GM12878 (cell line): ENCODE results near the gene FBXL17.

Source experiments
- BCL11A ChIP-seq: IDR thresholded peaks from 2 replicates; pipeline ENCODE4 v1.6.1; 2011; ENCODE audit warnings: low read depth, low read length
- EZH2 ChIP-seq: IDR thresholded peaks from 2 replicates; pipeline ENCODE4 v1.6.1; 2012; ENCODE audit warnings: low read depth, mild to moderate bottlenecking, control low read depth, inconsistent platforms, low read length, borderline replicate concordance; ENCODE audit not compliant: control insufficient read depth
- POLR2AphosphoS2 ChIP-seq: IDR thresholded peaks from 2 replicates; pipeline ENCODE4 v1.6.1; 2011; ENCODE audit warnings: low read depth, mild to moderate bottlenecking, low read length, improper control_type of control experiment, moderate library complexity
- TF ChIP-seq, protein P1 (sequence below), 3 experiments: IDR thresholded peaks in 2 of 3; conservative IDR thresholded peaks in 1 of 3; 2 replicates each; pipeline ENCODE4 v1.5.1; 2011; ENCODE audit warnings: low read depth in 3 of 3, low read length in 3 of 3, mild to moderate bottlenecking in 3 of 3, control low read depth in 2 of 3, moderate library complexity in 2 of 3, inconsistent platforms in 1 of 3, mixed read lengths in 1 of 3; ENCODE audit not compliant: control insufficient read depth in 2 of 3, insufficient read depth in 1 of 3; ENCODE audit errors: extremely low read depth in 1 of 3
- TF ChIP-seq, protein P2 (sequence below): fragments of 450-650 bp; conservative IDR thresholded peaks from 2 replicates; pipeline ENCODE4 v1.6.1; 2017; ENCODE audit warnings: mild to moderate bottlenecking, moderate library complexity
- TF ChIP-seq, protein P3 (sequence below): fragments of 450-650 bp; formaldehyde crosslinking; IDR thresholded peaks from 2 replicates; pipeline ENCODE4 v1.4.0; 2020; ENCODE audit warnings: mild to moderate bottlenecking, moderate library complexity

DNA sequence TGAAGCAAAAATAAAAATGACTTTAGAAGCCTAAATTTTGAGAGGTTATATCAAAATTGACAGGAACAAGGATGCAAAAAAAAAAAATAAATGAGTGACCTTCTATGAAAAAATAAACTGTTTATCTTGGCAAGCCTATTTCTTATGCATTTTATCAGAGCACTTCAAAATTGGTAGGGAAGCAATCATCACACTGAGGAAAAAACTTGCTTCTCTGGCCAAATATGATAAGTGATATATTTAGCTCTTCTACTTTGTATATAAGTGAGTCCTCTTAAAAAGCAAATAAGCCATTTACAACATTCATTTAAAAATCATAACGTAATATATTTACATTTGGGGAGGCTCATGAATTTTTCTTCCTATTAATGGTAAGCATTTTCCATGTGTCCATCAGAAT lies 287.1 kb downstream of the FBXL17 start:
- TF ChIP-seq, protein P1, sequence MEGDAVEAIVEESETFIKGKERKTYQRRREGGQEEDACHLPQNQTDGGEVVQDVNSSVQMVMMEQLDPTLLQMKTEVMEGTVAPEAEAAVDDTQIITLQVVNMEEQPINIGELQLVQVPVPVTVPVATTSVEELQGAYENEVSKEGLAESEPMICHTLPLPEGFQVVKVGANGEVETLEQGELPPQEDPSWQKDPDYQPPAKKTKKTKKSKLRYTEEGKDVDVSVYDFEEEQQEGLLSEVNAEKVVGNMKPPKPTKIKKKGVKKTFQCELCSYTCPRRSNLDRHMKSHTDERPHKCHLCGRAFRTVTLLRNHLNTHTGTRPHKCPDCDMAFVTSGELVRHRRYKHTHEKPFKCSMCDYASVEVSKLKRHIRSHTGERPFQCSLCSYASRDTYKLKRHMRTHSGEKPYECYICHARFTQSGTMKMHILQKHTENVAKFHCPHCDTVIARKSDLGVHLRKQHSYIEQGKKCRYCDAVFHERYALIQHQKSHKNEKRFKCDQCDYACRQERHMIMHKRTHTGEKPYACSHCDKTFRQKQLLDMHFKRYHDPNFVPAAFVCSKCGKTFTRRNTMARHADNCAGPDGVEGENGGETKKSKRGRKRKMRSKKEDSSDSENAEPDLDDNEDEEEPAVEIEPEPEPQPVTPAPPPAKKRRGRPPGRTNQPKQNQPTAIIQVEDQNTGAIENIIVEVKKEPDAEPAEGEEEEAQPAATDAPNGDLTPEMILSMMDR (IDR thresholded peaks at IDR 0.05 in 2 of 3, conservative IDR thresholded peaks at IDR 0.05 in 1 of 3; ENCODE audit: control insufficient read depth in 2 of 3, extremely low read depth in 1 of 3, insufficient read depth in 1 of 3, low read depth in 3 of 3, low read length in 3 of 3), result no peak
- TF ChIP-seq BCL11A (no peak), EZH2 (no peak), POLR2AphosphoS2 (no peak)
- TF ChIP-seq, protein P2, sequence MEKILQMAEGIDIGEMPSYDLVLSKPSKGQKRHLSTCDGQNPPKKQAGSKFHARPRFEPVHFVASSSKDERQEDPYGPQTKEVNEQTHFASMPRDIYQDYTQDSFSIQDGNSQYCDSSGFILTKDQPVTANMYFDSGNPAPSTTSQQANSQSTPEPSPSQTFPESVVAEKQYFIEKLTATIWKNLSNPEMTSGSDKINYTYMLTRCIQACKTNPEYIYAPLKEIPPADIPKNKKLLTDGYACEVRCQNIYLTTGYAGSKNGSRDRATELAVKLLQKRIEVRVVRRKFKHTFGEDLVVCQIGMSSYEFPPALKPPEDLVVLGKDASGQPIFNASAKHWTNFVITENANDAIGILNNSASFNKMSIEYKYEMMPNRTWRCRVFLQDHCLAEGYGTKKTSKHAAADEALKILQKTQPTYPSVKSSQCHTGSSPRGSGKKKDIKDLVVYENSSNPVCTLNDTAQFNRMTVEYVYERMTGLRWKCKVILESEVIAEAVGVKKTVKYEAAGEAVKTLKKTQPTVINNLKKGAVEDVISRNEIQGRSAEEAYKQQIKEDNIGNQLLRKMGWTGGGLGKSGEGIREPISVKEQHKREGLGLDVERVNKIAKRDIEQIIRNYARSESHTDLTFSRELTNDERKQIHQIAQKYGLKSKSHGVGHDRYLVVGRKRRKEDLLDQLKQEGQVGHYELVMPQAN, result no peak
- TF ChIP-seq, protein P3, sequence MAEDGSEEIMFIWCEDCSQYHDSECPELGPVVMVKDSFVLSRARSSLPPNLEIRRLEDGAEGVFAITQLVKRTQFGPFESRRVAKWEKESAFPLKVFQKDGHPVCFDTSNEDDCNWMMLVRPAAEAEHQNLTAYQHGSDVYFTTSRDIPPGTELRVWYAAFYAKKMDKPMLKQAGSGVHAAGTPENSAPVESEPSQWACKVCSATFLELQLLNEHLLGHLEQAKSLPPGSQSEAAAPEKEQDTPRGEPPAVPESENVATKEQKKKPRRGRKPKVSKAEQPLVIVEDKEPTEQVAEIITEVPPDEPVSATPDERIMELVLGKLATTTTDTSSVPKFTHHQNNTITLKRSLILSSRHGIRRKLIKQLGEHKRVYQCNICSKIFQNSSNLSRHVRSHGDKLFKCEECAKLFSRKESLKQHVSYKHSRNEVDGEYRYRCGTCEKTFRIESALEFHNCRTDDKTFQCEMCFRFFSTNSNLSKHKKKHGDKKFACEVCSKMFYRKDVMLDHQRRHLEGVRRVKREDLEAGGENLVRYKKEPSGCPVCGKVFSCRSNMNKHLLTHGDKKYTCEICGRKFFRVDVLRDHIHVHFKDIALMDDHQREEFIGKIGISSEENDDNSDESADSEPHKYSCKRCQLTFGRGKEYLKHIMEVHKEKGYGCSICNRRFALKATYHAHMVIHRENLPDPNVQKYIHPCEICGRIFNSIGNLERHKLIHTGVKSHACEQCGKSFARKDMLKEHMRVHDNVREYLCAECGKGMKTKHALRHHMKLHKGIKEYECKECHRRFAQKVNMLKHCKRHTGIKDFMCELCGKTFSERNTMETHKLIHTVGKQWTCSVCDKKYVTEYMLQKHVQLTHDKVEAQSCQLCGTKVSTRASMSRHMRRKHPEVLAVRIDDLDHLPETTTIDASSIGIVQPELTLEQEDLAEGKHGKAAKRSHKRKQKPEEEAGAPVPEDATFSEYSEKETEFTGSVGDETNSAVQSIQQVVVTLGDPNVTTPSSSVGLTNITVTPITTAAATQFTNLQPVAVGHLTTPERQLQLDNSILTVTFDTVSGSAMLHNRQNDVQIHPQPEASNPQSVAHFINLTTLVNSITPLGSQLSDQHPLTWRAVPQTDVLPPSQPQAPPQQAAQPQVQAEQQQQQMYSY, result no peak
